HG03520 (cell line): ENCODE measurements around the gene MYH11.
"Not testable (repeated sequence)": the region's sequence is repeated elsewhere in the genome, so short reads cannot be mapped to it uniquely, and the experiment has no call there.

Experiments
- ATAC-seq: cut with Tn5 transposase; IDR thresholded peaks from one replicate; pipeline ENCODE4 v1.9.1; 2021; ENCODE audit warnings: mild to moderate bottlenecking, moderate library complexity; ENCODE audit not compliant: unreplicated experiment

MYH11 gene

DNA sequence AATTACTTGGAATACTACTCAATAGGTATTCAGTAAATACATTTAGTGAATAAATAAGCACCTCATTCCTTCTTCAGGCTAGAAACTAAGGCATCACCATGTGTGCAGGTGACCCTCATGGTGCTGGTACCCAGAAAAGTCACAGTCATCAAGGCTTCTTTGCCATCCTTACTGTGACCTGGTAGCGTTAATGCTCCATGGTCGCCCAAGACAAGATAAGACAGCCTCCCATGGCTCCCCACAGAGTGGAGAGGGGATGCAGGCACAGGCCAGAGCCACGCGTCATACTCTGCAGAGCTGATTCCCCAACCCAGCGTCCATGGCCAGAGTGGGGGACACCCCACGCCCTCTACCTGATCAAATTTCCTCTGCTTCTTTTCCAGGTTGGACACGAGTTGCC lies 133.0 kb downstream of the MYH11 start:
- no peak for ATAC-seq

DNA sequence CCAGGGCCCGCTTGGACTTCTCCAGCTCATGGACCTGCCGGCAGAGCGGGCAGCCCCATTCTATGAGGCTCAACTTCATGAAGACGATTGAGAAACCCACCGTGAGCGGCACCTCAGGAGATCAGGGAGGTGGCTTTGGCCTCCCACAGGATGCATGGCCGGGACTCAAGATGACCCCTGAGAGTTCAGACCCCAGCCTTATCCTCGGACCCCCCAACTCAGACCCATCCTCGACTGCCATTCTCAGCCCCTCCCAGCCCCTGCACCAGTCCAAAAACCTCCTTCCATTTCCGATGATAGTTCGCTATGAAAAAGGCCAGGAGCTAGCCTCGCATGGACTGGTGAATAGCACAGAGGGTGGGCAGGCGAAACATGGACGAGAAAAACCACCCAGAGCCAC lies 135.8 kb downstream of the MYH11 start:
- ATAC-seq: no peak

DNA sequence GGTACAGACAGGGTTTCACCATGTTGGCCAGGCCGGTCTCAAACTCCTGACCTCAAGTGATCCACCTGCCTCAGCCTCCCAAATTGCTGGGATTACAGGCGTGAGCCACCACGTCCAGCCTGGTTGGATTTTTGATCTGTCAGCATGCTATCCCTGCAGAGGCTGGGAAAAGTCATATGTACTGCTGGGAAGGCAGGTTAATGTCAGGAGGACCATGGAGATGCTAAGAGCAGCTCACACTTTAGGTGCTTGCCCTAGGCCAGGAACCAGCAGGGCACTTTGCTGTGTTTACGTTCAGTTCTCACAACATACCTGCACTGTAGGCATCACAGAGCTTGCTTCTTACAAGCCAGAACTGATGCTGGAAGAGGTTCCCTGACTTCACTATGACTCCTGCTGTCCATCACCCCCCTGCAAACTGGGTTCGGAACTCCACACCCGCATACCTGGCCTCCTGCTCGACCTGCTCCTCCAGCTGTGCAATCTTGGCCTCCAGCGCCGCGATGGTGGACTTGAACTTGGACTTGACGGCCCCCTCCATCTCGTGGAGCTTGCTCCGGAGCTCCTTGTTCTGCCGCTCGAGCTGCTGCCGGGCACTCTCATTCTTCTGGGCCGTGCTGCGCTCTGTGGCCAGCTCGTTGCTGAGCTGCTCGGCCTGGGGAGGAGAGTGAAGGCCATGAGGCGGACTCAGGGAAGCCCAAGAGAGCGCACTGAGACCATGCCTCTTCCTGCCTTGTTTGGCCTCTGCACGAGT lies 140.0 kb downstream of the MYH11 start:
- ATAC-seq: no peak

DNA sequence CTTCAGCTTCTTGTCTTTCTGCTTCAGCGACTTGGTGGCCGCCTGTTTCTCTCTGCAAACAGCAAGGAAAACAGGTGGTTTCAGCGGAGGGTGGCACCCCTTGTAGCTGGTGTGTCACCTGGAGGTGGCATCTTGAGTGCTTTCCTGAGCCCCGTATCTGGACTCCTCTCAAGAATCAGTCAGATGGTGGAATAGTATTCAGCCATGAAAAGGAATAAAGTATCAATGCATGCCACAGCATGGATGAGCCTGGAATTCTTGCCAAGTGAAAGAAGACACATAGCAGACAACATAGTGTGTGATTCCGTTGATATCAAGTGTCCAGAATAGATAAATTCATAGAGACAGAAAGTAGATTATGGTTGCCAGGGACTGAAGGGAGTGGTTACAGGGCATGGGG lies 141.6 kb downstream of the MYH11 start:
- no peak for ATAC-seq

DNA sequence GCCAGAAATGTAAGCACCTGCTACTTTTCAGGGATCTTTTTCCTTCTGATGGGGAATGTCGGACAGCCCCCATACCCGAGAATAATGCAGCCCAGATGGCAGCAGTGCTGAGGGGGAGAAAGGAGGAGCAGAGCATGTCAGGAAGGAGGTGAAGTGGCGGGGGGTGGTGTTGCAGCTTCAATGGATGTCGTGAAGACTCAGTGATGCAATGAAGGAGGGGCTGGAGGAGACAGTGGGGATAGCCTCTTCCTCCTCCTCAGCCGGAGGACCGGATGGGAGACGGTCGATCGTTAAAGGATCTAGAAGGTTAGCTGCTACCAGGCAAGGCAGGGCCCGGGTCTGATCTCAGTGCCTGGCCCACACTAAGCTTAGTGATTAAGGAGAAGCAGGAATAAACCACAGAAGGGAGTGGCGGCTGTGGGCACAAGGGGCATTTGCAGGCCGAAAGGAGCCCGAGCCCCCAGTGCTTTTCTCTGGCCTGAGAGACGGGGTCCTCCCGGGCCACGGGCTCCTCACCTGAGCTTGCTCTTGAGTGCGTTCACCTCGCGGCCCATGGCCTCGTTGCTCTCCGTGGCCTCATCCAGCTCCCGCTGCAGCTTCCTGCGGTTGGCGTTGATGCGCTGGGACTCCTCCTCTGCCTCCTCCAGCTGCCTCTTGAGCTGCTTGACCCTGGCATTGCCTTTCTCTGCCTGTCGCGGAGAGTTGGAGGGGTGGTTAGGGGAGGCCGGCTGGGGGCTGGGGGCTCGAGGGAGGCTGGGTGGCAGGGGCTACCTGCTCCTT lies 142.2 kb downstream of the MYH11 start:
- no peak for ATAC-seq

DNA sequence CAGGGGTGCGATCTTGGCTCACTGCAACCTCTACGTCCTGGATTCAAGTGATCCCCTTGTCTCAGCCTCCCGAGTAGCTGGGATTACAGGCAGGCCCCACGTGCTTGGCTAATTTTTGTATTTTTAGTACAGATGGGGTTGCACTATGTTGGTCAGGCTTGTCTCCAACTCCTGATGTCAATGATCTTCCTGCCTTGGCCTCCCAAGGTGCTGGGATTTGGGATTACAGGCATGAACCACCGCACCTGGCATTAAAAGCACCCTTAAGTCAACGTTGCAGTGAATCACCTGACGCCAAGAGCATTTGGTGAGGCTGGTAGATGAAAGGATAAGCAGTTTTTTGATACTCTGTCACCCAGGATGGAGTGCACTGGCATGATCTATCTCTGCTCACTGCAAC lies 147.8 kb downstream of the MYH11 start:
- ATAC-seq: no peak

DNA sequence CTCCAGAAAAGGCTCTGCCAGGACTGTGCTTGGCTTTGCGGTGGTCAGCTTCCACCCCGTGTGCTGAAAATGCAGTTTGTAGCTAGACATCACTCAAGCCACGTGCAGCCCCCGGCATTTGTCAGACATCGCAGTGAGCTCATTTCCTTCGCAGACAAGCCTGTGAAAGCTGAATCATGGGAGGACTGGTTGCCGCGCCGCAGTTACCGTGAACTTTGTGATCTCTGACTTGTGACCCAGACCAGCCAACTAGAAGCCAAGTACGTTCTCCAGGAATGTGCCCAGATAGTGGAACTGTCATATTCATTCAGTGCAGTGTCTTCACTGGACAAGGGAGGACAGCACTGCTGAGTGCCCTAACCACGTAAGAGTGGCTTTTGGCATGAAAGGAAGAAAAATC lies 148.7 kb downstream of the MYH11 start:
- ATAC-seq: no peak

DNA sequence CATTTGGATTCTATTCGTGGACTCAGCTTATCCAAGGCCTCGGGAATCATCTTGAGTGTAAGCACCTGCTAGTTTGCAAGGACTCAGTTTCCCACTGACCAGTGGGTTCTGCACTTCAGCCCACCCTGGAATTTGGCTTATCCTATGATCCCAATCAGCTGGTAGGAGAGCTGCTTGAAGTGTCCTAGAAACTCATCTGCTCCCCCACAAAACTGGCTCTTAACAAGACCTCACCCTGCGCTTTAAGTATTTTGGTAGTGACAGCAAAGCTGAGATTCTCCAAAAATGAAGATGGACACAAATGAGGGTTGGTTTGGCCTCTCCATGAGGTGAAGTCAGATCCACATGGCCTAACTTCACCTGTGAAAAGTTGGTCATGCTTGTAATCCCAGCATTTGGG lies 149.5 kb downstream of the MYH11 start:
- ATAC-seq: no peak

DNA sequence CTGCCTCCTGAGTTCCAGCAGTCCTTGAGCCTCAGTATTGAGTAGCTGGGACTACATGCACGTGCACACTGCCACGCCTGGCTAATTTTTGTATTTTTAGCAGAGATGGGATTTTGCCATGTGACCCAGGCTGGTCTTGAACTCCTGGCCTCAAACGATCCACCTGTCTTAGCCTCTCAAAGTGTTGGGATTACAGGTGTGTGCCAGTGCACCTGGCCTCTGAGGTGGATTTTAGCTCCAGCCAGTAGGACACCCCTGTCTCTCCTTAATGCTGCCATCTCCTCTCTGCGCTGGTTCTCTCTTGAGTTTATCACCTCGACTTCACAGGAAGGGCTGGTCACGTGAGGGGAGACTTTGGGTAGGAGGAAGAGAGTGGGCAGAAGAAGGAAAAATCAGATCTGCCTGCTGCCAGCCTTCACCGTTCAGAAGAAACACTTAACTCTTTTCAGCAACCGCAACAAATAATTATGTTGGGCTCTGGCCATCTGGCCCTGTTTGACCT lies 151.7 kb downstream of the MYH11 start:
- no peak for ATAC-seq

DNA sequence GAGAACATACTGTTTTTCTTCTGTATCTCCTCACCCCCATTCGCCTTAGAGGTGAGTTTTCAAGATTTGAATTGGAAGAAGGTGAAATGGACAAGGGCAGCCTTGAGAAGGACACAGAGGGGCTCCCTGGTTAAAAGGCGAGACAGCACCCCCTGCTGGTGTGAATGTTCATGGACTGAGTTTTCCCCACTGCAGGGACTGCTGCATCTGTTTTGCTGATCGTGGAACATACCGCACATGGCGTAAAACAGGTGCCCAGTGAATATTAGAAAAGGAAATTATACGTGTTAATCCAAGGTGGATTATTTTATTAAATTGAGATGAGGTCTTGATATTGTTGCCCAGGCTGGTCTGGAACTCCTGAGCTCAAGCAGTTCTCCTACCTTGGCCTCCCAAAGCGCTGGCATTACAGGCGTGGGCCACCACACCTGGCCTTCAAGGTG lies 152.3 kb downstream of the MYH11 start:
- no peak for ATAC-seq

DNA sequence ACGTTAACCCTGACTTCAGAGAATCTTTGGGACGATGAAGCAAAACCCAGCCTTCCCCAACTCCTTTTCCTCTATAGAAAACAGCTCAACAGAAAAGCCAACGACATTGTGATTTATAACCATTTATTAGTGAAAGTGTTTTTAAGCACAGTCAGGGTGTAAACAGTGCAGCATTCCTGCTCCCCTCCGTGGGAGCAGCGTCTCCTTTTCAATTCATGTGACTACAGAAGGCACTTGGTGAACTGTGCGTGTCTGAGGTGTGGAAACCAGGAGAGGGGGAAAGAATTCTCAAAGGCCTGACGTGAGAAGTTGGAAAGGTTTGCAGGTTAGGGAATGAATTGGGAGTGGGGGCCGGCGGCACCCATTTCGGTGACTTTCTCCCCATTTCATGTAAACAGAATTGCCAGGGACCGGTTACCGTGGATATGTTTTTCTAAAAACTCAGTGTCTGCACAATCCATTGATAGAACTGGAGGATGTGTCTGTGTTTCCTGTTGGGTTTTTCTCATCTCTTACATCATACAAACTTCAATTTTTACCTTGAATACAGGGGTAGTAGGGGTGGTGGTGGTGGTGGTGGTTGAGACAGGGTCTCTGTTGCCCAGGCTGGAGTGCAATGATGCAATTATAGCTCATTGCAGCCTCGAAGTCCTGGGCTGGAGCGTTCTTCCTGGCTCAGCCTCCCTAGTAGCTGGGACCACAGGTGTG lies 153.6 kb downstream of the MYH11 start:
- no peak for ATAC-seq

DNA sequence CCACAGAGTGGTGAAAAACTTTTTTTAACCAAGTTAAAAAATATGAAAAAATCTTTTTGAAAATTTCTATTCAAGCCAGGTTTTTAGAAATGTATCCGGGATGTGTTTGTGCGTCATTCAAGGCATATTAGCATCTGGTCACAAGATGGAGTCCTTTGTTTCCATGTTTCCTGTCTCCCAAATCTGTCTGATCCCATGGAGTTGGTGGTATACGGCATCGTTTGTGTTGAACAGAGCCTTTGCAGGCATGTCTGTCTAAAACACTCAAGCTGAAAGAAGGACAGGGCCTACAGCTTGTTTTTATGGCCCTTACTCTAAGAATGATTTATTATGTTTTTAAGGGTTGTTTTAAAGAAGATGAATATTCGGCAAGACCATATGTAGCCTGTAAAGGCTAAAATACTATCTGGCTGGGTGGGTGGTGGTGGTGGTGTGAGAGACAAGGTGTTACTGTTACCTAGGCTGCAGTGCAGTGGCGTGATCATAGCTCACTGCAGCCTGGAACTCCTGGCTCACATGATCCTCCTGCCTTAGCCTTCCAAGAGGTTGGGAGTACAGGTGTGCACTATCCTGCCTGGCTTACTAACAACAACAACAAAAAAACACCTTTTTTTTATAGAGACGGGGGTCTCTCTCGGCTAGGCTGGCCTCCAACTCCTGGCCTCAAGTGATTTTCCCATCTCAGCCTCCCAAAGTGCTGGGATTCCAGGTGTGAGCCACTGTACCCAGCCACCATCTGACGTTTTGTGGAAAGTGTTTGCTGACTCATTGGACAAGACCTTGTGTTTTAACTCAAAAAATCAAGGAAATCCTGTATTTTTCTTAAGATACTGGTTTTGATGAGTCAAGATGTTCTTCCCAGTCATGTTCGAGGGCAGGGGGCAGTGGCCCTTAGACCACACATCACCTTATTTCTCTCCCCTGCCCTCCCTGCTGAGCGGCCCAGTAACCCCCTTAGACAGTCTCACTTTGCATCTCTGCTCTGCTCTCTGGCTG lies 154.6 kb downstream of the MYH11 start:
- ATAC-seq: no peak

DNA sequence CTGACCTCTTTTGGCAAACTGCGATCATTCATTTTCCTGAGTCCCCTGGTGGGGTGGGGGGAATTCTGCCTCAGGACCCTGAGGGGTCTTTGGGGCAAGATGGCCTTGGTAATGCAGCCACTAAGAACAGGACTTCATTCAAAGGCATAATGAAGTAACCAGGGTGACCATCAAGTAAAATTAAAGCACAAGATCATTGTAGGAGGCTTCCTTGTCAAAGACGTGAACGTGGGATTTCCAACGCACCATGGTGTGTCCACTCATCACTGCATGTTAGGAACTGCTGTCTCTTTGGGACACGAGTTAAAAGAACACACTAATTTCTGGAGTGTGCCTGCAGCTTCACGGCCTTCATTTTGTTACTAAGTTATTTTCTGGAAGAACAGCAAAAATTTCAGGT lies 155.5 kb downstream of the MYH11 start:
- no peak for ATAC-seq

DNA sequence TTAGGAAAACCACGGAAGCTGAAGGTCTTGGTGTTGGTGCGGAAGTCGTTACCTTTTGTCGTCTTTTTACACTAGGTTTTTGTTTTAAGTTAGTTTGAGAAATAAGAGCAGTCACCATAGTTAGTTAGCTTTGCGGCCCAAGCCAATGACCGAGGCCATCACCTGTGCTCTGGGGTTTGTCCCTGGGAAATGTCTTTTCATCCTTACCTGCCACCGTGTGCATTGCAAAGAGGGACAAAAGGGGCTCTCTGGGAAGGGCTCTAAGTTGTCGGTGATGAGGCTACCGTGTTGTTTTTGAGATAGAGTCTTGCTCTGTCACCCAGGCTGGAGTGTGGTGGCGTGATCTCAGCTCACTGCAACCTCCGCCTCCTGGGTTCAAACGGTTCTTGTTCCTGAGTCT lies 157.0 kb downstream of the MYH11 start:
- ATAC-seq: no peak

DNA sequence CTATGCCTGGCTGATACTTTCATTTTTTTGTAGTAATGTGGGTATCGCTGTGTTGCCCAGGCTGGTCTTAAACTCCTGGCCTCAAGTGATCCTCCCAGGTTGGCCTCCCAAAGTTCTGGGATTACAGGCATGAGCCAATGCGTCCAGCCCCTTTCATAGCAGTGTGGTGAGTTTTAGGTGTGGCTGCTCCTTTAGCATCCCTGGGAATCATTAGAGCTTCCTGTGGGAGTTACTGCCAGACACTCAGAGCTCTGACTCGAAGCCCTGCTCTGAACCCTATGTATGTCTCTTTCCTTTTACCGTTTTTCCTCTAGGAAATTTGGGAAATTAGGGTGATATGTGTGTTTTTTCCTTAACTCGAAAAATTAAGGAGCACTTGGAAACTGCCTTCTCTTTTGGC lies 162.3 kb downstream of the MYH11 start:
- no peak for ATAC-seq

DNA sequence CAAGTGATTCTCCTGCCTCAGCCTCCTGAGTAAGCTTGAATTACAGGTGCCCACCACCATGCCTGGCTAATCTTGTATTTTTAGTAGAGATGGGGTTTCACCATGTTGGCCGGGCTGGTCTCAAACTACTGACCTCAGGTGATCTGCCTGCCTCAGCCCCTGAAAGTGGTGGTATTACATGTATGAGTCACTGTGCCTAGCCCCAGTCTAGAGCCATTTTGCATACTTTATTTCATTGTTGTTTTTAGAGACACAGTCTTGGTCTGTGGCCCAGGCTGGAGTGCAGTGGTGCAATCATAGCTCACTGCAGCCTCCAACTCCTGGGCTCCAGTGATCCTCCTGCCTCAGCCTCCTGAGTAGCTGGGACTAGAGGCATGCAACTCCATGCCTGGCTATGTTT lies 164.3 kb downstream of the MYH11 start:
- ATAC-seq: not testable (repeated sequence)

DNA sequence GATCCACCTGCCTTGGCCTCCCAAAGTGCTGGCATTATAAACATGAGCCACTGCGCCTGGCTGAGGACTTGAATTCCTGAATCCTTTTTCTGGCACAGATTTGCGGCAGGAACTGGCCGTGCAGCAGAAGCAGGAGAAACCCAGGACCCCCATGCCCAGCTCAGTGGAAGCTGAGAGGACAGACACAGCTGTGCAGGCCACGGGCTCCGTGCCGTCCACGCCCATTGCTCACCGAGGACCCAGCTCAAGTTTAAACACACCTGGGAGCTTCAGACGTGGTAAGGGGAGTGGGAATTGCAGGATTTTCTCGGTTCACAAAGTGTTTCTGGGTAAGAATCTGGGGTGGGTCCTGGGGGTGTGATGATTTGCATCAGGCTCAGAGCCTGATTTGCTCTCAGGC lies 165.8 kb downstream of the MYH11 start:
- no peak for ATAC-seq

DNA sequence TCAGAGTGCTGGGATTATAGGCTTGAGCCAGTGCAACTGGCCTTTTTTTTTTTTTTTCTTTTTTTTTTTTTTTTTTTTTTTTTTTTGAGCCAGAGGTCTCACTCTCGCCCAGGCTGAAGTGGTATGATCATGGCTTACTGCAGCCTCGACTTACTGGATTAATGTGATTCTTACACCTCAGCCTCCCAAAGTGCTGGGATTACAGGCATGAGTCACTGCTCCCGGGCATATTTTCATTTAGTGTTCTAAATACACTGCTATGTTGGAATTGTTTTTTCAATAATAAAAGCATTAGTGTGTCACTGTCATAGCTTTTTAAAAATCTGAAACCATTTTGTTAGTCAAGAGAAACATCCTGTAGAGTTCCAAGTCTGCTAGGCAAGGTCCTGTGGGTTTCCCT lies 166.5 kb downstream of the MYH11 start:
- ATAC-seq: no peak

DNA sequence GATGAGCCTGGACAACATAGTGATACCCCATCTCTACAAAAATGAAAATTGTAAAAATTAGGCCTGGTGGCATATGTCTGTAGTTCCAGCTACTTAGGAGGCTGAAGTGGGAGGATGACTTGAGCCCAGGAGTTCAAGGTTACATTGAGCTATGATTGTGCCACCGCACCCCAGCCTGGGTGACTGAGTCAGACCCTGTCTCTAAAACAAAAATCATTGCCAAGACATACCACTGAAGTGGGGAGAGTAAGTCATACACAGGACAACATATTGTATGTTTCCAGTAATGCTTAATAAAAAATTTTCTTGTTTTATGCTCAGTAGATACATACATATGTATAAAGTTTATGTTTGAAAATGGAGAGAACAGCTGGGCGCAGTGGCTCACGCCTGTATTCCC lies 167.5 kb downstream of the MYH11 start:
- no peak for ATAC-seq

DNA sequence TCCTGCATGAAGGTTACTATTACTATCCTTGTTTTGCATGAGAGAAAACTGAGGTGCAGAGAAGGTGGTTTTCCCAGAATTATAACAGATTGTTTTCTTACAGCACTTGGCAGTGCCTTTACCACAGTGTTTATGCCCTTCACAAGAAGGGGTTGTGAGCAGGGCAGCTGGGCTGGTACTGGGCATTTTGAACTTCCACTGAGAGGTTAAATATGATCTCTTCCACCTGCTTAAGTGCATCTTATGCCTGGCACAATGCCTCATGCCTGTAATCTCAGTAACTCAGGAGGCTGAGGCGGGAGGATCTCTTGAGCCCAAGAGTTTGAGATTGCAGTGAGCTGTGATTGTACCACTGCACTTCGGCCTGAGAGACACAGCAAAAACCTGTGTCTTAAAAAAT lies 170.5 kb downstream of the MYH11 start:
- ATAC-seq: no peak
